Measurements from ENCODE around the gene TAS2R42. TPM values are rescaled to one million over a fixed set of nuclear protein-coding genes. Genes with fewer than 3 reads are reported as not detected.

The TAS2R42 gene
- total RNA-seq, 2 experiments from 2014 or later = not detected

DNA sequence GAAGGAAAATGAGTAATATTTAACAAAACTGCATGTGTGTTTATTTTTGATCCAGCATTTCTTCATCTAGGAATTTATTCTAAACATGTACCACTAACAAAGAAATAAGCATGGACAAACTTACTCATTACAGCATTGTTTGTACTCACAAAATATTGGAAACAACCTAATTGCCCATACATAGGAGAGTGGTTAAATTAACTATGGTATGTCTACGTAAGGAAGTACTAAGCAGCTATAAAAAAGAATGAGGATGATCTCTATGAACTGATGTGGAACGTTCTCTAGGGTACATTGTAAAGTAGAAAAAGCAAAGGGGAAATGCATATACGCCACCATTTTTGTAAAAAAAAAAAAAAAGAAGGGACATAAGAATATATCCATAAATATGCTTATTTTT lies 17.4 kb upstream of the TAS2R42 start:
- H3K36me3 ChIP-seq (ENCODE audit: insufficient read depth, low read length) = no peaks in the 10 kb centered on the region
- no peaks in the 10 kb centered on the region for H4K20me1 ChIP-seq (ENCODE audit: insufficient read depth, low read length)
- H3K79me2 ChIP-seq (ENCODE audit: insufficient read depth, low read depth, low read length) = no peaks in the 10 kb centered on the region
- H2AFZ ChIP-seq (ENCODE audit: low read length) = no peak overlapping the region
- H3K9me3 ChIP-seq (ENCODE audit: low read length) = no peaks in the 10 kb centered on the region
- intact Hi-C loops (cut with micrococcal nuclease; ENCODE audit: unreplicated experiment) = no loop called here
- no peak for DNase-seq (ENCODE audit: low spot score)
- no peak overlapping the region for H3K4me3 ChIP-seq (ENCODE audit: low read depth, low read length, poor library complexity, severe bottlenecking)
- no TSS peak for BruUV-seq (replicated peaks)
- no peak overlapping the region for H3K27ac ChIP-seq (ENCODE audit: low read depth, low read length, poor library complexity, severe bottlenecking)
- POLR2A ChIA-PET = interaction anchor here (0.7 kb wide), 1 partner anchor 10 kb away, joined by 4 read pairs; no protein-coding TSS in a partner anchor
- no peak for TF ChIP-seq EZH2phosphoT487 (IDR thresholded peaks at IDR 0.05; ENCODE audit: borderline replicate concordance, low read depth, low read length)
- TF ChIP-seq, protein P1, sequence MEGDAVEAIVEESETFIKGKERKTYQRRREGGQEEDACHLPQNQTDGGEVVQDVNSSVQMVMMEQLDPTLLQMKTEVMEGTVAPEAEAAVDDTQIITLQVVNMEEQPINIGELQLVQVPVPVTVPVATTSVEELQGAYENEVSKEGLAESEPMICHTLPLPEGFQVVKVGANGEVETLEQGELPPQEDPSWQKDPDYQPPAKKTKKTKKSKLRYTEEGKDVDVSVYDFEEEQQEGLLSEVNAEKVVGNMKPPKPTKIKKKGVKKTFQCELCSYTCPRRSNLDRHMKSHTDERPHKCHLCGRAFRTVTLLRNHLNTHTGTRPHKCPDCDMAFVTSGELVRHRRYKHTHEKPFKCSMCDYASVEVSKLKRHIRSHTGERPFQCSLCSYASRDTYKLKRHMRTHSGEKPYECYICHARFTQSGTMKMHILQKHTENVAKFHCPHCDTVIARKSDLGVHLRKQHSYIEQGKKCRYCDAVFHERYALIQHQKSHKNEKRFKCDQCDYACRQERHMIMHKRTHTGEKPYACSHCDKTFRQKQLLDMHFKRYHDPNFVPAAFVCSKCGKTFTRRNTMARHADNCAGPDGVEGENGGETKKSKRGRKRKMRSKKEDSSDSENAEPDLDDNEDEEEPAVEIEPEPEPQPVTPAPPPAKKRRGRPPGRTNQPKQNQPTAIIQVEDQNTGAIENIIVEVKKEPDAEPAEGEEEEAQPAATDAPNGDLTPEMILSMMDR (conservative IDR thresholded peaks at IDR 0.05; ENCODE audit: low read length) = no peak
- no peaks in the 10 kb centered on the region for H3K4me1 ChIP-seq (ENCODE audit: insufficient read depth, low read length, poor library complexity, severe bottlenecking)
- H3K4me2 ChIP-seq (ENCODE audit: low read length) = no peak overlapping the region
- no peaks in the 10 kb centered on the region for H3K9me2 ChIP-seq (ENCODE audit: insufficient read depth, low read length)
- CTCF ChIA-PET (ENCODE audit: unreplicated experiment) = no interaction called here

DNA sequence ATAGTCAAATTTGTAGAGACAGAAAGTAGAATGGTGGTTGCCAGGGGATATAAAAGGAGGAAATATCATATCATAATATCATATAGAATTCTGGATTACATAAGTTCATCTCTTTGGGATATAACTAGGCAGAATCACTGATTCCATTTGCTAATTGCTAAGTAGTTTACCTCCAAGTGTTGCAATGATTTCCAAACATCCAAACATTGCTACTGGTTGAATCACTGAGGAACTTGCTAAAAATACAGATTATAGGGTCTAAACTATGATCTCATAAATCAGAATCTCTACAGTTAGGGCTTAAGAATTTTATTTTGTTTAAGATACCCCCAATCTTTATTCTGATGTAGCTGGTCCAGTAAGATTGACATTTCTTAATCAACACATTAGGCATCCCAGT lies 16.1 kb upstream of the TAS2R42 start:
- Histone ChIP-seq H3K27ac (ENCODE audit: low read depth, low read length, poor library complexity, severe bottlenecking) (no peak overlapping the region), H2AFZ (ENCODE audit: low read length) (no peak overlapping the region), H3K9me2 (ENCODE audit: insufficient read depth, low read length) (no peaks in the 10 kb centered on the region), H3K9me3 (ENCODE audit: low read length) (no peaks in the 10 kb centered on the region), H4K20me1 (ENCODE audit: insufficient read depth, low read length) (no peaks in the 10 kb centered on the region), H3K4me2 (ENCODE audit: low read length) (no peak overlapping the region), H3K4me1 (ENCODE audit: insufficient read depth, low read length, poor library complexity, severe bottlenecking) (no peaks in the 10 kb centered on the region), H3K4me3 (ENCODE audit: low read depth, low read length, poor library complexity, severe bottlenecking) (no peak overlapping the region), H3K36me3 (ENCODE audit: insufficient read depth, low read length) (no peaks in the 10 kb centered on the region), H3K79me2 (ENCODE audit: insufficient read depth, low read depth, low read length) (no peaks in the 10 kb centered on the region)
- POLR2A ChIA-PET = no interaction called here
- CTCF ChIA-PET (ENCODE audit: unreplicated experiment) = no interaction called here
- no peak for DNase-seq (ENCODE audit: low spot score)
- intact Hi-C loops (cut with micrococcal nuclease; ENCODE audit: unreplicated experiment) = no loop called here
- BruUV-seq (replicated peaks) = no TSS peak
- TF ChIP-seq, protein P1 (conservative IDR thresholded peaks at IDR 0.05; ENCODE audit: low read length) = no peak
- no peak for TF ChIP-seq EZH2phosphoT487 (IDR thresholded peaks at IDR 0.05; ENCODE audit: borderline replicate concordance, low read depth, low read length)

DNA sequence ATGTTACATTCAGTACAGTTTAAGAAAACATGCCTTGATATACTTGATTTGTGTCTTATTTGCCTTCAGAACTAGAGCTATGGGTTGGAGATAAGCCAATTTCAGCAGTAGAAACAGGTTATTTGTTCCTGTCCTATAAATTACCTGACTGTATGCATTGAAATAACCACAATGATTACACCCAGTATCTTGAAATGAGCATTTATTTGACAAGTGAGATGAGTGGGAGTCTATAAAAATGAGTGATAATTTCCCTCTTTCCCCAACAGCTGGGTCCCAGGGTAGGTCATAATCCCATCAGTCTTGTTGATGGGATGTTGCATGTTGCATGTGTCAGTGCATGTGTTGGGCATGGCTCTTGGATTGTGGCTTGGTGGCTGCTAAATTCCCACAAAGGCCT lies 3.7 kb downstream of the TAS2R42 start:
- no peak for DNase-seq (ENCODE audit: low spot score)
- no peaks in the 10 kb centered on the region for H3K4me1 ChIP-seq (ENCODE audit: insufficient read depth, low read length, poor library complexity, severe bottlenecking)
- TF ChIP-seq EZH2phosphoT487 (IDR thresholded peaks at IDR 0.05; ENCODE audit: borderline replicate concordance, low read depth, low read length) = no peak
- TF ChIP-seq, protein P1 (conservative IDR thresholded peaks at IDR 0.05; ENCODE audit: low read length) = no peak
- no peaks in the 10 kb centered on the region for H4K20me1 ChIP-seq (ENCODE audit: insufficient read depth, low read length)
- H3K4me3 ChIP-seq (ENCODE audit: low read depth, low read length, poor library complexity, severe bottlenecking) = no peak overlapping the region
- H3K4me2 ChIP-seq (ENCODE audit: low read length) = no peak overlapping the region
- CTCF ChIA-PET (ENCODE audit: unreplicated experiment) = no interaction called here
- H3K9me3 ChIP-seq (ENCODE audit: low read length) = no peaks in the 10 kb centered on the region
- POLR2A ChIA-PET = no interaction called here
- H2AFZ ChIP-seq (ENCODE audit: low read length) = no peak overlapping the region
- no peak overlapping the region for H3K27ac ChIP-seq (ENCODE audit: low read depth, low read length, poor library complexity, severe bottlenecking)
- H3K36me3 ChIP-seq (ENCODE audit: insufficient read depth, low read length) = no peaks in the 10 kb centered on the region
- H3K79me2 ChIP-seq (ENCODE audit: insufficient read depth, low read depth, low read length) = no peaks in the 10 kb centered on the region
- intact Hi-C loops (cut with micrococcal nuclease; ENCODE audit: unreplicated experiment) = no loop called here
- no TSS peak for BruUV-seq (replicated peaks)
- no peaks in the 10 kb centered on the region for H3K9me2 ChIP-seq (ENCODE audit: insufficient read depth, low read length)

All from OCI-LY7 (cell line).